Fibroblast of peridontal ligament (primary cell): Measurements from ENCODE around the gene CEBPA.
"Not testable (repeated sequence)": the region's sequence is repeated elsewhere in the genome, so short reads cannot be mapped to it uniquely, and the experiment has no call there.

Source experiments
- DNase-seq: peaks from one replicate; pipeline ENCODE4 v3.0.0-alpha.2; 2010; ENCODE audit errors: extremely low read depth

CEBPA gene

DNA sequence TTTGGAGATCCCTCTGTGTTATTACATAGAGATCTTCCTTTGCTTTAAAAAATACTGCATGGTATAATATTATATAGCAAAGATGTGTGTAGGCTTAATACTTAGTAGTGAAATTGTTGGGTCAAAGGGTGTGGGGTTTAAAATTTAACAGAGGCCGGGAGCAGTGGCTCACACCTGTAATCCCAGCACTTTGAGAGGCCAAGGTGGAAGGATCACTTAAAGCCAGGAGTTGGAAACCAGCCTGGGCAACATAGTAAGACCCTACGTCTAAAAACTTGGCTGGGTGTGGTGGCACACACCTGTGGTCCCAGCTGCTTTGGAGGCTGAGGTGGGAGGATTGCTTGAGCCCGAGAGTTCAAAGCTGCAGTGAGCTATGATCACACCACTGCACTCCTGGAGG, 22.3 kb upstream of the CEBPA start:
- no peak for DNase-seq

DNA sequence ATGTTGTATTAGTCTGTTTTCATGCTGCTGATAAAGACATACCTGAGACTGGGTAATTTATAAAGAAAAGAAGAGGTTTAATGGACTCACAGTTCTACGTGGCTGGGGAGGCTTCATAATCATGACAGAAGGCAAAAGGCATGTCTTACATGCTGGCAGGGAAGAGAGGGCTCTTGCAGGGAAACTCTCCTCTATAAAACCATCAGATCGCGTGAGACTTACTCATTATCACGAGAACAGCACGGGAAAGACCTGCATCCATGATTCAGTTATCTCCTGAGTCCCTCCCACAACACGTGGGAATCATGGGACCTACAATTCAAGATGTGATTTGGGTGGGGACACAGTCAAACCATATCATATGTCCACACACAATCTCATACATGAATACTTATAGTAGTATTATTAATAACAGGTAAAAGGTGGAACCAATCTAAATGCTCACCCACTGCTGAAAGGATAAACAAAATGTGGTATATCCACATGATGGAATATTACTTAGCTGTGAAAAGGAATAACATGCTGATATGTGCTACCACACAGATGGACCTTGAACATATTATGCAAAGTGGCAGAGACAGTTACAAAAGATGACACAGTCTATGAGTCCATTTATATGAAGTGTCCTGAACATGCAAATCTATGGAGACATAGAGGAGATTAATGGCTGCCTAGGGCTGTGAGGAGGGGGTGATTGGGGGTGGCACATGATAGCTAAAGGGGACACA, 20.9 kb upstream of the CEBPA start:
- no peak for DNase-seq

DNA sequence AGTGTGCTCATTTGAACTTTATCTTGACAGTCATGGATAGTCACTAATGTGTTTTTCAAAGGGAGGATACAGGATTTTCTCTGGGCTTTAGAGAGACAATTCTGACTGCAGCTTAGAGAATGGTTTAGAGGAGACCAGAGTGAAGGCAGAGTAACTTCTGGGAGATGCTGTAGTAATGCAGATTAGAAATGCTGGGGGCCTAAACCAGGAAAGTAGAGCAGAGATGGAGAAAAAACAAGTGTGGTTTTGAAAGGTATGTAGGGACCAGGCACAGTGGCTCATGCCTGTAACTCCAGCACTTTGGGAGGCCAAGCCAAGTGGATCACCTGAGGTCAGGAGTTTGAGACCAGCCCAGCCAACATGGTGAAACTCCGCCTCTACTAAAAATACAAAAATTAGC, 18.3 kb upstream of the CEBPA start:
- DNase-seq: no peak

DNA sequence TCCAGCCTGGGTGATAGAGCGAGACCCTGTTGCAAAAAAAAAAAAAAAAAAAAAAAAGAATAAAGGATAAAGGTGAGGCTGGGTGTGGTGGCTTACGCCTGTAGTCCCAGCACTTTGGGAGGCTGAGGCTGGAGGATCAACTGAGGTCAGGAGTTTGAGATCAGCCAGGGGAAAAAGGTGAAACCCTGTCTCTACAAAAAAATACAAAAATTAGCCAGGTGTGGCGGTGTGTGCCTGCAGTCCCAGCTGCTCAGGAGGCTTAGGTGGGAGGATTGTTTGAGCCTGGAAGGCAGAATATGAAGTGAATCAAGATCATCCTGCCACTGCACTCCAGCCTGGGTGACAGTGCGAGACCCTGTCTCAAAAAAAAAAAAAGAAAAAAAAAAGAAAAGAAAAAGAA, 15.7 kb upstream of the CEBPA start:
- not testable (repeated sequence) for DNase-seq

GRCh38 chr19:33317517-33317916, 15.2 kb upstream of the CEBPA start:
- DNase-seq: no peak

DNA sequence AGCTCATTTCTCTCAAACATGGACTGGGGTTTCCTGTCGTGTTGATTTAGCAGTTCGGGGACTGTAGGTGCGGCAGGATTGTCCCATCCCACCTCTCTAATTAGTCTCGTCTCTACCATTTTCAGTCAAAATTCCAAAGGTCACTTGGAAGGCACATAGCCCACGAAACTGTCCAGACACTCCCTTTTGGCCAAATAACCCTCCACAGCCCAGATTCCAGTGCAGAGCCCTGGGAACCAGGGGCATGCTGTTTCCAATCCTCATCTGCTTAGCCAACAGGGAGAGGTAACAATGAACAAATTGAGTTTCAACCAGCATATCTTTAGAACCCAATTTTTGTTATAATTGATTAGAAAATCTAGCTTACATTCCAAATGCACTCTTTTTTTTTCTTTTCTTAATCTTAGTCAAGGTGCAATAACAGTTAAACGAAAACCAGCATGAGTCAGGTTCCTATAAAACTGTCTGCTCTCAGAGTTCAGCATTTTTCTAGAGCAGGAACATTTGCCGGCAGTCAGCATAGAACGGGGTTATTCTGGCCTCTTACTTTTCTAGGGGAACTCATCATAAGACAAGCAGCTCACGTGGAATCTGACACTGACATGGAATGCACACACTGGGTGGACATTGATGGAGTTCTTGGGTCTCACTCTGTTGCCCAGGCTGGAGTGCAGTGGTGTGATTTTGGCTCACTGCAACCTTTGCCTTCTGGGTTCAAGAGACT, 14.4 kb upstream of the CEBPA start:
- no peak for DNase-seq

GRCh38 chr19:33312808-33313207, 10.5 kb upstream of the CEBPA start:
- DNase-seq: not testable (repeated sequence)

DNA sequence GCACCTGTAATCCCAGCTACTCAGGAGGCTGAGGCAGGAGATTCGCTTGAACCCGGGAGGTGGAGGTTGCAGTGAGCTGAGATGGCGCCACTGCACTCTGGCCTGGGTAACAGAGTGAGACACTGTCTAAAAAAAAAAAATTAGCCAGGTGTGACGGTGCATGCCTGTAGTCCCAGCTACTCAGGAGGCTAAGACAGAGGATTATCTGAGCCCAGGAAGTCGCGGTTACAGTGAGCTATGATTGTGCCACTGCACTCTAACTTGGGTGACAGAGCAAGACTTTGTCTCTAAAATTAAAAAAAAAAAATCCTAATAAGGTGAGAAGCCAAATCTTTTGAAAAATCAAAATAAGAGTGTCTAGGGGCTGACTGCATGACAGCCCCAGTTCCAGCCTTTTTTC, 9.7 kb upstream of the CEBPA start:
- no peak for DNase-seq

DNA sequence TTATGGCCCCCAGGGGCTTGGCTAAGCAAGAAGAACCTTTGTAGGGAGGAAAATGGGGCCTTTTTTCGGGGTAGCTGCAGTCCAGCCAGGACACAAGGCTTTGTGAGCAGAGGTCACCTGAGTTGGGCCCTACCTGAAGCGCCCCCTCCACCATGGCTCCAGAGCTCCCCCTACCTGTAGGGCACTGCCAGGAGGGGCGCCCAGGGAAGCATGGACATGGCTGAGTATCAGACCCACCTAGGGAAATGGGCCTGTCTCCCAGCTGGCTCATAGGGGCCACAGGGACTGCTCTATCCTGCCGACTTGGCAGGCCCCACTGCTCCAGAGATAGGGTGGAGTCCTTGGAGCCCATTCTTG, 9.0 kb upstream of the CEBPA start:
- DNase-seq: no peak

DNA sequence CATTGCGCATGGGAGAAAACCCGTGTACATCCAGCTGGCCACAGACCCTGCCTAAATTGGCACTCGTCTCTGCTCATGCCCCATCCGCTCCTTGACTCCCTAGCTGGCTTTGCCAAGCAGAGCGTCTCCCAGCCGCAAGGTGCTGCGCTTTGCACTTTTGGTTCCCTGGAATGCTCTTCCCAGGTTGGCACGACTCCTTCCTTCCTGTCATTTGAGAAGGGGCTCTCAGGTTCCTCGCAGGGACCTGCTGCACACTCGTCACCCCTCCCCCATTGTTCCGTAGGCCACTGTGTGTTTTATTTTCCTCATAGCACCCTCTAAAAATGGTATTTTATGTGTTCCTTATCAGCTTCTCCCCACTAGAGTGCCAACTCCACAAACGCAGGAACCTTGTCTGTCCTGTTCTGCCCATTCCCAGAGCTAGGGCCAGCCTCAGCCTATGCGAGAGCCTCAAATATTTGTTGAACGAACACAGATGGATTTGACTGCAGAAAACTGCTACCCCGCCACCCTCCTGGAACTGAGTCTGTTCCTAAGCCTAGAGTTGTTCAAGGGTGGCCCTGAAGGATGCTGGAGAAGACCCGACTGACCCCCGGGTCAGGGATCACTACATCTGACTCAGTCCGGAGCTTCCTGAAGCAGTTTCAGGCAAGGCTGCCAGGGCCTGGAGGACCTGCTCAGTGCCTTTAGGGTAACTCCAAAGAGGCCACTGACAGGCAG, 8.4 kb upstream of the CEBPA start:
- no peak for DNase-seq

DNA sequence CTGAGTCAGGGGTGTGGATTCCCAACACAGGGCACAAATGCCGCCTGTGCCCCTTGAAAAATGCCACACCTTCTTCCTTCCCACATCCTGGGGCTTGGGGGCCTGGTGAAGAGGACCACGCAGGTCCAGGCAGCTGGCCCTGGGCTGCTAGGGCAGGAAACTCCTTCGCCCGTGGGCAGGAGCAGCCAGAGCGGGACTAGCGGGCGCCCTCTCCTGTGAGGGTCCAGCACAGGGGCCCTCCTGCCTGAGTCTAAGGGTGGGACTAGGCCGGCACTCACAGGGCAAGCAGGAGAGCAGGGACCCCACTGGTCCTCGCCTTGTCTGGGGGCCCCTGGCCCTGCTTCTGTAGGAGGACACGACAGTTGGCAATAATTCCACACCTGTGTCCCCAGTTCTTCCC, 7.5 kb upstream of the CEBPA start:
- no peak for DNase-seq

- DNase-seq: no peak
Measured at GRCh38 chr19:33306853-33307792, 4.8 kb upstream of the CEBPA start.

- no peak for DNase-seq
Measured at GRCh38 chr19:33306191-33306590, 3.9 kb upstream of the CEBPA start.

GRCh38 chr19:33304760-33305647, 2.7 kb upstream of the CEBPA start:
- no peak for DNase-seq

GRCh38 chr19:33304371-33304759, 2.0 kb upstream of the CEBPA start:
- no peak for DNase-seq

GRCh38 chr19:33303791-33304345, 1.5 kb upstream of the CEBPA start:
- DNase-seq: no peak

GRCh38 chr19:33302974-33303790, 848 bp upstream of the CEBPA start:
- peak; percentile 28 for DNase-seq

- no peak for DNase-seq
Measured at GRCh38 chr19:33301900-33302174, 497 bp downstream of the CEBPA start.

GRCh38 chr19:33301144-33301899, 1.0 kb downstream of the CEBPA start:
- no peak for DNase-seq
